Adrenal gland (tissue), 5 donors: ENCODE data around the gene TTC34.

Experiments
- POLR2A ChIP-seq, 2 donors: fragments of 450-650 bp; IDR thresholded peaks; one replicate each; pipeline ENCODE4 v1.6.1; 2017; ENCODE audit warnings: antibody characterized with exemption in 2 of 2, mild to moderate bottlenecking in 2 of 2, moderate library complexity in 1 of 2
- TF ChIP-seq, protein P1 (sequence below), 6 experiments: fragments of 450-650 bp in 4 of 6; fragments of 200-600 bp in 2 of 6; sonication (generic) in 1 of 6; IDR thresholded peaks; 1 replicate in 5 of 6; 2 replicates in 1 of 6; pipeline versions ENCODE4 v1.5.1 to v1.8.0; 2016 to 2021; ENCODE audit warnings: antibody characterized with exemption in 6 of 6, mild to moderate bottlenecking in 2 of 6, moderate library complexity in 1 of 6
- donor health status: DM: no; HTN: no; CAD: no.

DNA sequence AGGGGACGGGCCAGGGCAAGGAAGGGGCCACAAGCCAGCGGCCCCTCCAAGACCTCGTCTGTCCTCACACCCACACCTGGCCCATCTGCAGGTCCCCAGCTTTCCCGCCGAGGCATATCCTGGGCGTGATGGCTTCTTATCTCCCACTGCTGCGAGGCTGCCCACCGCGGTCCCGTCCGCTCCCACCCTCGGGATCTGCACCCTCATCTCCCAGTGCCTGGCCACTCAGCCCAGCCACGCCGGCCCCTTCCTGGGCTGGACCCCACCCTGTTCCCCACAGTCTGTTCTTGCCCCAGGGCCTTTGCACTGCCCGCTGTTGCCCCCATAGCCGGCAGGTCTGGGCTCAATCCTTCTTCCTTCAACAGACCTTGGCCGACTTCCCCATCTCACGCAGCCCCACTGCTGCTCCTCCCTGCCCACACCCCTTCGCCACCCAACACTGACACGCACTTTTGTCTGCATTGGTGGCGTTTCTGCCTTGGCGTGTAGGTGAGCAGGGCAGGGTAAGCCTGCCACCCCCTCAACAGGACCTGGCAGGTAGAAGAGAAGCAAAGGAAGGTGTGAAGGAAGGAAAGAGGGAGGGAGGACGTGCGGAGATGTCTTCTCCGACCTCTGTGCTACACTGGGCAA lies 4.4 kb upstream of the TTC34 start:
- TF ChIP-seq, protein P1, sequence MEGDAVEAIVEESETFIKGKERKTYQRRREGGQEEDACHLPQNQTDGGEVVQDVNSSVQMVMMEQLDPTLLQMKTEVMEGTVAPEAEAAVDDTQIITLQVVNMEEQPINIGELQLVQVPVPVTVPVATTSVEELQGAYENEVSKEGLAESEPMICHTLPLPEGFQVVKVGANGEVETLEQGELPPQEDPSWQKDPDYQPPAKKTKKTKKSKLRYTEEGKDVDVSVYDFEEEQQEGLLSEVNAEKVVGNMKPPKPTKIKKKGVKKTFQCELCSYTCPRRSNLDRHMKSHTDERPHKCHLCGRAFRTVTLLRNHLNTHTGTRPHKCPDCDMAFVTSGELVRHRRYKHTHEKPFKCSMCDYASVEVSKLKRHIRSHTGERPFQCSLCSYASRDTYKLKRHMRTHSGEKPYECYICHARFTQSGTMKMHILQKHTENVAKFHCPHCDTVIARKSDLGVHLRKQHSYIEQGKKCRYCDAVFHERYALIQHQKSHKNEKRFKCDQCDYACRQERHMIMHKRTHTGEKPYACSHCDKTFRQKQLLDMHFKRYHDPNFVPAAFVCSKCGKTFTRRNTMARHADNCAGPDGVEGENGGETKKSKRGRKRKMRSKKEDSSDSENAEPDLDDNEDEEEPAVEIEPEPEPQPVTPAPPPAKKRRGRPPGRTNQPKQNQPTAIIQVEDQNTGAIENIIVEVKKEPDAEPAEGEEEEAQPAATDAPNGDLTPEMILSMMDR (IDR thresholded peaks at IDR 0.05), result no peak
- TF ChIP-seq POLR2A (IDR thresholded peaks at IDR 0.05), result no peak
